HG02798 (cell line): ENCODE data around the gene RAB26.

Source experiments
- ATAC-seq: cut with Tn5 transposase; IDR thresholded peaks from one replicate; pipeline ENCODE4 v1.9.1; 2021; ENCODE audit warnings: mild to moderate bottlenecking; ENCODE audit not compliant: unreplicated experiment, poor library complexity

The RAB26 gene

DNA sequence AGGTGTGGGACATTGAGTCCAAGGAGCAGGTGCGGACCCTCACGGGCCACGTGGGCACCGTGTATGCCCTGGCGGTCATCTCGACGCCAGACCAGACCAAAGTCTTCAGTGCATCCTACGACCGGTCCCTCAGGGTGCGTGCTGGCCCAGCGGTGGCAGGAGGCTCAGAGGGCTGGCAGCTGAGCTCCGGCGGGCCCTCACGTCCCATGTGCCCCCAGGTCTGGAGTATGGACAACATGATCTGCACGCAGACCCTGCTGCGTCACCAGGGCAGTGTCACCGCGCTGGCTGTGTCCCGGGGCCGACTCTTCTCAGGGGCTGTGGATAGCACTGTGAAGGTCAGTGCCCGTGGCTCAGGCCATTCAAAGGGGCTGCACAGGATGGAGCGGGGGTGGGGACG is 27.6 kb downstream of the RAB26 start:
- ATAC-seq, result no peak

DNA sequence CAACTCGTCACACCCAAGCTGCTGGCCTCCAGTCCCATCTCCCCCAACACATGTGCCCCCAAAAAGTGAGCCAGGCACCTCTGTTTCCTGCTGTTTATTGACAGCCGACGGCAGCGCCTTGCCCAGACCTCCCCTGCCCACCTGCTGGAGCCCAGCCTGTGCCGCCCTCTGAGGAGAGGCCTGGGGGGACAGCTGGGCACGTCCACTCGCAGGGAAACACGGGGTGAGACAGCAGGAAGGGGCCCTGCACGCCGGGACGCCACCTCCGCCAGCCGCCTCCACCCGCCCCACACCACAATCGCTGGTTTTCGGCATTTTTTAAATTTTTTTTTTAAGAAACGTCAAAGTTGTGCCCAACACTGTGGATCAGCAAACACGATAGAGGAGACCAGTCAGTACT is 28.7 kb downstream of the RAB26 start:
- ATAC-seq, result no peak

GRCh38 chr16:2177561-2177960 is 29.1 kb downstream of the RAB26 start:
- no peak for ATAC-seq

DNA sequence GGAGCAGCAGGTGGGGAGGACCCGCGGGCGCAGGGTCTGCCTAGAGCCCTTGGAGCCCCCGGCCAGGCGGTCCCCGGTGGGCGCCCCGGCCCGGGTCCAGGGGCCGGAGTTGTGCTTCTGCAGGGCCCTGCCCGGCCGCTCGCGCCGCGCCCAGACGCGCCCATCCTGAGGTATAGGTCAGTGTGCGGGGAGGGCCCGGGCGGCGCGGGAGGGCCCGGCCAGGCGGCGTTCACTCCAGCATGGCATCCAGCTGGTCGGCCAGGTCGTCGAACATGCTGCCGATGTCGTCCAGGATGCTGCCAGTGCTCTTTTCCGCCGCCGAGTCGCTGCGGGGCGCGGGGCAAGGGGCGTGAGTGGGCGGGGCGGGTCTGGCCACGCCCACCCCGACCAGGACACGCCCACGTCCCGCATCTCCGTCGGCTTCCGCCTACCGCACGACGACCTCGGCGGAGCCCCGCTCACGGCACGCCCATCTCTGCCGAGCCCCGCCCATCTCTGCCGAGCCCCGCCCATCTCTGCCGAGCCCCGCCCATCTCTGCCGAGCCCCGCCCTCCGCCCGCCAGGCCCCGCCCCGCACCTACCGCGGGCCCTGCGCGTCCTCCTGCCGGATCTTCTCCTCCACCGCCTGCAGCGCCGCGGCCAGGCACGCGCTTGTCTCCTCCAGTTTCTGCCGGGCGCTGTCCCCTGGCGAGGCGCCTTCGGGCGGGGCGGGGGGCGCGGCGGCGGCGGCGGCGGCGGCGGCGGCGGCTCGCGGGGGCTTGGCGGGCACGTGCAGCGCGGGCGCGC is 30.1 kb downstream of the RAB26 start:
- ATAC-seq, result no peak

- no peak for ATAC-seq
Observed at GRCh38 chr16:2179107-2179501, 30.7 kb downstream of the RAB26 start.

GRCh38 chr16:2179576-2179975 is 31.2 kb downstream of the RAB26 start:
- ATAC-seq, result no peak

- ATAC-seq, result no peak
Observed at GRCh38 chr16:2180461-2180860, 32.0 kb downstream of the RAB26 start.

DNA sequence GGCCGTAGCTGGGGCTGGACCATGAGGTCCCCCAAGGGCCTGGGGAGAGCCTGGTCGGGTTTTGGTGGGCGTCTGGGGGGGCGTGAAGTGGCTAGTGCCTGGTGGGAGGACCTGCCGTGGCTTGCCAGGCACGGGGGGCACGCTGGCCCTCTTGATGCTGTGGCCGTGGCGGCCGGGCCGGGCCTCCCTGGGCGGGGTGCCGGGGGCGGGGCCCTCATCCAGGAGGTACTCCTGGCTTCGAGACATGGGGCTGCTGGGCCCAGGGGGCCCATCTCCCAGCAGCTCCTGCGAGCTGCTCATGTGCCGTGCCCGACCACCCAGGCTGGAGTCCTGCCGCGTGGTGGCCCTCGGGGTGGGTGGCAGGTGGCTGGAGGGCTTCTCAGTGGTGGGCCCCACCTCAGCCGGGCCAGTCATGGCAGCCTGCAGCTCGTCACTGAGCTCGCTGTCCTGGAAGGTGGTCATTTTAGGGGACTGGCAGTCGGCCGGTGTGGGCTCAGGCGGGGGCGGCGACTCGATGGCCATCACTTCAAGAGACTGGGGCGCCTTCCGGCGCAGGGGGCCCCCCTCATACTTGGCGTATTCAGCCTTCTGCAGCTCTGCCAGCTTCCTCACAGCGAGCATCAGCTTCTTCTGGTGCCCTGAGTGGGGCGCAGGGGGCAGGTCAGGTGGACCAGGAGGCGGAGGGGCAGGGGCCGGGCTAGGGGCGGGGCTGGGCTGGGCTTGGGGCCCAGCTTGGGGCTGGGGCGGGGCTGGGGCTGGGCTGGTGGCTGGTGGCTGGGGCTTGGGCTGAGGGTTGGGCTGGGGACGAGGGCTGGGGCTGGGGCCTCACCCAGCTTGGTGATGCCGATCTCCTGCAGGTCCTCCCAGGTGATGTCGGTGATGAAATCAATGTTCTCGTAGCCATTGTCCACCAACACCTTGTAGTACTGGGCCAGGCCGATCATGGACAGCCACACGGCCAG is 32.8 kb downstream of the RAB26 start:
- no peak for ATAC-seq

- ATAC-seq, result no peak
Observed at GRCh38 chr16:2181952-2182351, 33.5 kb downstream of the RAB26 start.

GRCh38 chr16:2183671-2184070 is 35.2 kb downstream of the RAB26 start:
- no peak for ATAC-seq

GRCh38 chr16:2184346-2184745 is 35.9 kb downstream of the RAB26 start:
- ATAC-seq, result no peak

DNA sequence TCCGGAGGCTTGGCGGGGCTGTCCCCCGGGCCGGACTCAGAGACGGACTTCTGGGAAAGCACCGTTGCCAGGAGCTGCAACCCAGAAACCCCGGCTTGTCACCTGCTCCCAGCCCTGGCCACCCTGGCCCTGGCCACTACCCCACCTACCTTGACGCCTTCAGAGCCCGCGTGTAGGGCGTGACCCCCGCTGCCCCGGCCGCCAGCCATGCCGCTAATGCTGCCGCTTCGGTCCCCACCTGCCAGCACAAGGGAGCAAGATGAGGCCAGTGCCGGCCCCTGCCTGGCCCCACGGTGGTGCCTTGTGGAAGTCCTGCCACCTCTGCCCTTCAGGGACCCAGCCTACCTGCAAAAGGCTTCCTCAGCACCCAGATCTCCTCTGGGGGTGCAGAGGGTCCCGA is 36.5 kb downstream of the RAB26 start:
- no peak for ATAC-seq

- ATAC-seq, result no peak
Observed at GRCh38 chr16:2186064-2186463, 37.6 kb downstream of the RAB26 start.

- ATAC-seq, result no peak
Observed at GRCh38 chr16:2186505-2186904, 38.1 kb downstream of the RAB26 start.

GRCh38 chr16:2187212-2187611 is 38.8 kb downstream of the RAB26 start:
- no peak for ATAC-seq

DNA sequence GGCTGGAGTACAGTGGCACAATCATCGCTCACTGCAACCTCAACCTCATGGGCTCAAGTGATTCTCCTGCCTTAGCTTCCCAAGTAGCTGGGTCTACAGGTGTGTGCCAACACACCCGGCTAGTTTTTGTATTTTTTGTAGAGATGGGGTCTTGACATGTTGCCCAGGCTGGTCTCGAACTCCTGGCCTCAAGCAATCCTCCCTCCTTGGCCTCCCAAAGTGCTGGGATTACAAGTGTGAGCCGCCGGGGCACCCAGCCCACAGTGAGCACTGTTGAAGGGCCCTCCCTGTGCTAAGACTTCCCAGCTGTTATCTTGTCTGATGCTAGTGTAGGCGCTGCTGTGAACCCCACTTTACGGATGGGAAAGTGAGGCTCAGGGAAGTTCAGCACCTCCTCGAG is 40.0 kb downstream of the RAB26 start:
- no peak for ATAC-seq

DNA sequence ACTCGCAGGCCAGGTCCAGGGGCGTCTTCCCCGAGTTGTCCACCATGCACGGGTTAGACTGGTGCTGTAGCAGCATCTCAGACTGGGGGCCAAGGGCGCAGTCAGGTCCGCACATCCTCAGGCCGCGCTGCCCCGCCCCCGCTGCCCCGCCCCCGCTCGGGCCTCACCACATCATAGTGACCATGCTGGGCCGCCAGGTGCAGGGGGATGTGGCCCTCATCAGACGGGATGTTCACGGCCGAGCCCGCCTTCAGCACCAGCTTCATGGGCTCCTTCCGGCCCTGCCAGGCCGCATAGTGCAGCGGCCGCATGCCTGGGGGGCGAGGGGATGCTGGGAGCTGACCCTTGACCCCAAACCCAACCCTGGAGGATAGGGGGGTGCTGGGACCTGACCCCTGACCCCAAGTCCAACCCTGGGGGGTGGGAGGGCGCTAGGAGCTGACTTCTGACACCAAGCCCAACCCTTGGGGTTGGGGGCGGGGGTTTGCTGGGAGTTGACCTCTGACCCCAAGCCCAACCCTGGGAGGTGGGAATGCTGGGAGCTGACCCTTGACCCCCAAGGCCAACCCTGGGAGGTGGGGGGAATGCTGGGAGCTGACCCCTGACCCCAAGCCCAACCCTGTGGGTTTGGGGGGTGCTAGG is 40.9 kb downstream of the RAB26 start:
- no peak for ATAC-seq

DNA sequence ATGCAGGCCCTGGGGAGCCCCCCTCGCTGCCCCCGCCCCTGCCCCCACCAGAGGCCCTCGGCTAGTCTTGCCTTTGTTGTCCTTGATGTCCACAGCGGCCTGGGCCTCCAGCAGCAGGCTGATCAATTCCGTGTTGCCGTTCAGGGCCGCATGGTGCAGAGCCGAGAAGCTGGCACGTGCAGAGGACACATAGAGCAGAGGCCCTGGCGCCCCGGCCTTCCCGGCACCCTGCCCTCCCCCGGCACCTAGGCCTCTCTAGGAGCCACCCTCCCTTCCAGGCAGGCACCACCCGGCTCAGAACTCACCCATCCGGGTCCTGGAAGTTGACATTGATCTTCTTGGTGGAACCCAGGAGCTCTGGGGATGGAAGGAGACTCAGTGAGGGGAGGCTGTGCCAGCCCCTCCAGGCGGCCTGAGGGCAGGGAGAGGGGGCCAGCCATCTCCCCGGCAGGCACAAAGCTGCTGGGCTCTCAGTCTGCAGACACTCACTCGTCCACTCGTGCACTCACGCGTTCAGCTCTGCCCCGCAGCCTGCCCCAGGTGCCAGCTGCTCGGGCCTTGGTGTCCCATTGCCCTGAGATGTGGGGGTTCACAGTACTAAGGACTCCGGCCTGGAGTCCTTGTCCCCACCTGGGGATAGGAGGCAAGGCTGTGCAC is 41.7 kb downstream of the RAB26 start:
- ATAC-seq, result no peak

- ATAC-seq, result no peak
Observed at GRCh38 chr16:2190659-2191445, 42.4 kb downstream of the RAB26 start.

- no peak for ATAC-seq
Observed at GRCh38 chr16:2191446-2191706, 43.0 kb downstream of the RAB26 start.
